Ovary (tissue), 3 donors: ENCODE measurements around the gene COL13A1.

Source experiments
- EP300 ChIP-seq: sonication (generic); formaldehyde crosslinking; IDR thresholded peaks from one replicate; pipeline ENCODE4 v1.6.1; 2017; ENCODE audit warnings: antibody characterized with exemption
- POLR2A ChIP-seq: fragments of 450-650 bp; IDR thresholded peaks from one replicate; pipeline ENCODE4 v1.6.1; 2017; ENCODE audit warnings: antibody characterized with exemption, mild to moderate bottlenecking, moderate library complexity
- TF ChIP-seq, protein P1 (sequence below), 3 donors: fragments of 450-650 bp in 2 of 3; fragments of 200-600 bp in 1 of 3; IDR thresholded peaks; one replicate each; pipeline versions ENCODE4 v1.5.1 to v1.8.0; 2016 to 2022; ENCODE audit warnings: antibody characterized with exemption in 3 of 3, mild to moderate bottlenecking in 1 of 3
- donor health status: DM: no; HTN: no; CAD: no.

DNA sequence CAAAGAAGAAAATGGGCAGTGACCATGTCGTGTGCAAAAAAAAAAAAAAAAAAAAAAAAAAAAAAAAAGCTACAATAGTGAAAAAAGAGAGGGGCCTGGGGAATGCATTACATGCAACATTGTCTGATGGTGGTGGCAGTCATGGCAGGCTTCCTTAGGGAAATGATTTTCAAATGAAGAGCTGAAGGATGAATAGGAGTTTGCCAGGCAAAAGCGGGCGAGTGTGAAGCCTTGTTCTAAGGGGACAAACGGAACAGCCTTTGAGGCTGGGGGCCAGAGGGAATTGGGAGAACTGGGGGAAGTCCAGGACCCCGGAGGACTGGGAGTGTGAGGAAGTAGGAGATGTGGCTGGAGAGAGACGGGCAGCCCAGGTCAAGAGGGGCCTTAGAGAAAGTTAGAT lies 3.1 kb downstream of the COL13A1 start:
- TF ChIP-seq, protein P1, sequence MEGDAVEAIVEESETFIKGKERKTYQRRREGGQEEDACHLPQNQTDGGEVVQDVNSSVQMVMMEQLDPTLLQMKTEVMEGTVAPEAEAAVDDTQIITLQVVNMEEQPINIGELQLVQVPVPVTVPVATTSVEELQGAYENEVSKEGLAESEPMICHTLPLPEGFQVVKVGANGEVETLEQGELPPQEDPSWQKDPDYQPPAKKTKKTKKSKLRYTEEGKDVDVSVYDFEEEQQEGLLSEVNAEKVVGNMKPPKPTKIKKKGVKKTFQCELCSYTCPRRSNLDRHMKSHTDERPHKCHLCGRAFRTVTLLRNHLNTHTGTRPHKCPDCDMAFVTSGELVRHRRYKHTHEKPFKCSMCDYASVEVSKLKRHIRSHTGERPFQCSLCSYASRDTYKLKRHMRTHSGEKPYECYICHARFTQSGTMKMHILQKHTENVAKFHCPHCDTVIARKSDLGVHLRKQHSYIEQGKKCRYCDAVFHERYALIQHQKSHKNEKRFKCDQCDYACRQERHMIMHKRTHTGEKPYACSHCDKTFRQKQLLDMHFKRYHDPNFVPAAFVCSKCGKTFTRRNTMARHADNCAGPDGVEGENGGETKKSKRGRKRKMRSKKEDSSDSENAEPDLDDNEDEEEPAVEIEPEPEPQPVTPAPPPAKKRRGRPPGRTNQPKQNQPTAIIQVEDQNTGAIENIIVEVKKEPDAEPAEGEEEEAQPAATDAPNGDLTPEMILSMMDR (IDR thresholded peaks at IDR 0.05) = no peak
- TF ChIP-seq POLR2A (no peak), EP300 (no peak)
